Endometrial microvascular endothelial cells (primary cell): ENCODE measurements around the gene STT3B. TPM values are rescaled to one million over a fixed set of nuclear protein-coding genes. Genes with fewer than 3 reads are reported as not detected.

Experiments
- in situ Hi-C: cut with HindIII; loops from 2 replicates; pipeline ENCODE4 v1.10.0; 2017; ENCODE audit warnings: low sequenced_read_pairs, low pct_unique_long_range_greater_than_20kb; ENCODE audit errors: inconsistent ontology term
- total RNA-seq: library from RNA; depleted of rRNA; stranded (reverse); fragments of >200 nt; gene quantifications from one replicate; pipeline ENCODE4 v1.2.3, GENCODE V29; 2015; ENCODE audit errors: inconsistent ontology term

STT3B gene
- total RNA-seq, 1 donor from 2014 or later = 139 TPM

DNA sequence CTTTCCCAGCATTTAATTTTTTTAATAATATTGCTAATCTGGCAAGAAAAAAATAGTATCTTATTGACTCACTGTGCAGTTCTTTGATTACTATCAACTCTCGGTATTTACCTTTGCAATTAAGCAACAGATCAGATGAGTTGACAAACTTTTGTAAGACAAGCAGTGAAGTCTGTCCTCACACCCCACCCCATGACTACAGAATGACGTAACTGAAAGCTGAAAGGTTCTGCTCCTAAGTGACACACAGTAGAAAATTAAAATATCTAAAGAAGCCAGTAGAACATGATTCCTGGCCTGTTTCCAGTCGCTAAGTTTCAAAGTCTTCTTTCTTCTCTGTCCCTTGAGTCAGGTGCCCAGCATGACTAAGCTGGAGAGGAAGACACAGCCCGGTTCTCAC, 135.5 kb downstream of the STT3B start:
- in situ Hi-C loops = no loop called here

DNA sequence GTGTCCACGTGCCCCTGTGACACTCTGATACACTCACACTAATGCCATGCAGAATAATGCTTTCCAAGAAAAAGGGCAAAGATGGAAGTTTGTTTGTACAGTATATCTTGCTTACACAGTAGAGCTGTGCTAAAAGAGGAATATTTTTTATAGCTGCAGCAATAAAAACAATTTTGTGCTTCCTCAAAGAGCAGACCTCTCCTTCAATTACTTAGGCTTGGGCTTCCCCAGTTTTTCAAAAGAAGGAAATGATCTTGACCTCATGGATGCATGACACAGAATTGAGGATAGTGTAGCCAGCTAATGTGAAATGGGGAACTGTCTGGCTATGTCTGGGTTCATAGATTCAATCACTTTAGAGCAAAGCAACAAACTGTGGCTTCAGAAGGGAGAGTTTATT, 137.4 kb downstream of the STT3B start:
- in situ Hi-C loops = no loop called here

DNA sequence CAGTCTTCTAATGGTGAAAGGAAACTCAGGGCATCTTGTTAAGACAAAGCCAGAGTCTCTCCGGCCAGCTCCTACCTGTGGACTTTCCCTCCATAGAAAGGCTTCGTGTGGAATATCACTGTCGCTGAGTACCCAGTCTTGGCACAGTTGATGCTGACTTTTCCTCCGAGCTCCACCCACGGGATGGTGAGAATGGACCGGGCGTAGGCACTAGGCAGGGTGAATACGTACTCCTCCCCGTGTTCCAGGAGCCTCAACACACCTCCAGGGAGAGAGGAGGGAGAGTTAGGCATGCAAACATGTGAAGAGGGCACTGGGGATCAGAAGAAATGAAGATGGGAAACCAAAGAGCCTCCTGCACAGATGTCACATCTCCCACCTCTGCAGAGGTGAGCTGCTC, 138.0 kb downstream of the STT3B start:
- in situ Hi-C loops = no loop called here

DNA sequence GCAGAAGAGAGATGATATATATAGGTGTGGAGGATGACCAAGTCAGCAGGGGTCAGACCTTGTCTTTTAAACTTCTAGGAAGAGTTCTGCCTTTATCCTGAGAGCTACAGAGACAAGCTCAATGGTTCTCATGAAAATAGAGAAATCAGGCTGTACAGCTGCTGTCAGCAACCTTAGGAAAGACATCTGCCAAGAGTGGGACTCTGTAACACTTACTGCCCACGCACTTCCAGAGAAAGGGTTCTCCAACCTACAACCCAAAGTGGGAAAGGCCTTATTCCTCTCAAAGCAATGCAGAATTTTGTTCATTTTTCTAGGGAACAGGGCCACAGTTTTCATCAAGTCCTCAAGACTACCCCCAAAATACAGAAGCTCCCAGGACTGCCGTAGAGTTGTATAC, 138.7 kb downstream of the STT3B start:
- in situ Hi-C loops = no loop called here

DNA sequence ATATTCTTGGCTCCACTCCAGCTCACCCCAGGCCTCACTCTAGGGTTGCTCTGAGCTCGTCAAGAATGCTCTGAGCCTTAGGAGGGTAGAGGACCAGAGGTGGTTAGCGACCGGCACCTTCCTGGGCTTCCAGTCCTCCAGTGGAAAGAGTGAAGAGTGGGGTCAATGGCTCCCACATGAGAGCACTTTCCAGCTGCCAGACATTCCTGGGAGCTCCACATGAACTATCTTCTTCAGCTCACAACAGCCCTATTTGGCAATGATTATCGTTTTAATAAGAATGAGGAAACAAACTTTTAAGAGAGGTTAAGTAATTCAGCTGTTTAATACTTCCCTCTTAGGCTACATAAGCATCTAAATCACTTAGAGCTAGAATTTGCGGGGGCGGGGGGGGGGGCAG, 139.3 kb downstream of the STT3B start:
- in situ Hi-C loops = no loop called here

DNA sequence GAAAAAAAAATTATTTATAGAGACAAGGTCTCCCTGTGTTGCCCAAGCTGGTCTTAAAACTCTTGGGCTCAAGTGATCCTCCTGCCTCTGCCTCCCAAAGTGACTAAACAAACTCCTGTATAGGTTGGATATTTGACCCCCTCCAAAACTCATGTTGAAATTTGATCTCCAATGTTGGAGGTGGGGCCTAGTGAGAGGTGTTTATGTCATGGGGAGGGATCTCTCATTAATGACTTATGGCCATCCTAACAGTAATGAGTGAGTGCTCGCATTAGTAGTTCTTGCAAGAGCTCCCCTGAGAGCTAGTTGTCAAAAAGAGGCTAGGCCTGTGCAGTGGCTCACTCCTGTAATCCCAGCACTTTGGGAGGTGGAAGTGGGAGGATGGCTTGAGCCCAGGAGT, 141.2 kb downstream of the STT3B start:
- in situ Hi-C loops = no loop called here

DNA sequence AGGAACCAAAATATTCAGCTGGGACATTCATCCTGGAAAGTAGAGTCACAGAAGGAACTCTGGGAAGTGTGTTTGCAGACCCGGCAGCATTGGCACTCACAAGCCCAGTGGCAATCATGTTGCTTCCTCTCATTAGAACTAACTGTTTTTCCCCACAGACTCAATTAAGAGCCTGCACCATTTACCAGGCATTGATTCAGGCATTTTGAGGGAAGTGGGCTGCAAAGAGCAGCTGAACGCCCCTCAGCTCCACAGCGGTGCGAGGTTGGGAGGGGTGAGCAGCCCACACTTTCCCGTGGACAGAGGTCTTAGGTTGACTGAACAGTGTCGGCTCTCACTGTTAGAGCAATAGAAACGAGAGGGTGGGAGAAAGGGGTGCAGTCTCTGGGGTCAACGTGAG, 143.8 kb downstream of the STT3B start:
- in situ Hi-C loops = no loop called here

DNA sequence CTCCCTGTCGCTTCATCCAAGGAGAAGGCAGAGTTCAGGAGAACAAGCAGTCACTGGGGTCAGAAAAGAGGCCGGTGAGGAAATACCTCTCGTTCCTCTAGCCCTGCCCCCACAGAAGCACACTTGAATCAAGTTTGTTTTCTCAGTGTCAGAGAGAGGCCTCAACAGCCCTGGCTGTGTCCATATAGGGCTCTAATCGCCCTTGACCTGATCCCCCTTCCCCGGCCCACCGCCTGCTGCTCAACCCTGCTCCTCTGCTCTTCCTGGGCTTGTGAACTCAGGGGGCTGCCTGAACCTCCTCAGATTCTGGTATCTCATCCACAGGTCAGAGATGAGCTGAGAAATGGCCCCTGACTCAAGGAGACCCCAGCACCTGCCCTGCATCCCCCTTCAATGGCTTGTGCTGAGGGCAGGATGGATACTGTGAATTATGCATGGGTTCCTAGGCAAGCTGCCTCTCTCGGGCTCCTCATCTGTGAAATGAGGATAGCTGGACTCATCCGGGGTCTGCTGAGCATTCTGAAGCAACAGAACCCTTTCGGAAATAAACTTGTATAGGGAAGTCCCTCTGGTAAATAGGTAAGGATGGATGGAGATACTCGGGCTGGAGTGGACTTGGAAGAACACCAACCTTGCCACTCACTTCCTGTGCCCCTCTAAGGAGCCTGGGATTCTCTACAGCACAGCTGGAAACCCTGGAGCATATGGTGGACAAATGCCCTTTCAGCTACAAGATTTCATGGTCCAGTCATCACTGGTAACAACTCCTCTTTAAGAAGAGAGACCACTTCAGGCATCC, 147.5 kb downstream of the STT3B start:
- in situ Hi-C loops = no loop called here
